HEK293 (cell line): ENCODE data around the gene ASIC3.

Experiments
- ZBTB17 ChIP-seq: fragments of 450-650 bp; formaldehyde crosslinking; IDR thresholded peaks from 2 replicates; pipeline ENCODE4 v1.5.1; 2016; ENCODE audit warnings: missing biosample characterization, missing genetic modification characterization
- ZNF175 ChIP-seq: fragments of 450-650 bp; formaldehyde crosslinking; IDR thresholded peaks from 2 replicates; pipeline ENCODE4 v1.5.1; 2016; ENCODE audit warnings: missing biosample characterization, missing genetic modification characterization

DNA sequence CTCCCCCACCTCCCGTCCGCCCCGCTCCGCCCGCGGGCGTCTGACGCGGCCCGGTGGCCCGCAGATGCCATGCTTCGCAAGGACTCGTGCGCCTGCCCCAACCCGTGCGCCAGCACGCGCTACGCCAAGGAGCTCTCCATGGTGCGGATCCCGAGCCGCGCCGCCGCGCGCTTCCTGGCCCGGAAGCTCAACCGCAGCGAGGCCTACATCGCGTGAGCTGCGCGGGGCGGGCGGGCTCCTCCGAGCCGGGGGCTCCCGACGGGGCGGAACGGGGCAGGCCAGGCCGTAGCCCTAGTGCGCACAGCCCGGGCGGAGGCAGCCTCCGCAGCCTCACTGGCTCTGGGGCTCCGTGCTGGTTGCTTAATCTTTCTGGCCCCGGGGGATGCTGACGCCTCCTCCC, 2.8 kb downstream of the ASIC3 start:
- no peak for TF ChIP-seq ZBTB17 (tag by site-specific recombination)
- TF ChIP-seq ZNF175 (tag by site-specific recombination): no peak
